LNCaP clone FGC (cell line): Measurements from ENCODE around the gene ARHGAP15.
A peak's percentile ranks its signal among the peaks of the same experiment; 100 is the strongest.

Experiments
- DNase-seq: peaks from one replicate; pipeline ENCODE4 v3.0.0-alpha.2; 2011; ENCODE audit warnings: low read depth
- H3K4me3 ChIP-seq: 2 replicates; pipeline ENCODE4 v1.5.1; 2011; ENCODE audit warnings: mild to moderate bottlenecking, low read depth, low read length, control low read depth
- CTCF ChIP-seq: IDR thresholded peaks from 2 replicates; pipeline ENCODE4 v1.5.1; 2012; ENCODE audit warnings: mild to moderate bottlenecking; ENCODE audit not compliant: control insufficient read depth, insufficient read depth; ENCODE audit errors: extremely low read depth

Gene ARHGAP15

GRCh38 chr2:143158098-143158497, 28.9 kb downstream of the ARHGAP15 start:
- no peak overlapping the region for H3K4me3 ChIP-seq
- TF ChIP-seq CTCF: no peak
- no peak for DNase-seq

GRCh38 chr2:143158551-143159485, 29.6 kb downstream of the ARHGAP15 start:
- no peak for DNase-seq
- no peak for TF ChIP-seq CTCF
- no peak overlapping the region for H3K4me3 ChIP-seq

GRCh38 chr2:143159486-143159840, 30.2 kb downstream of the ARHGAP15 start:
- TF ChIP-seq CTCF: no peak
- H3K4me3 ChIP-seq: no peak overlapping the region
- DNase-seq: no peak

- no peak for DNase-seq
- no peak overlapping the region for H3K4me3 ChIP-seq
- TF ChIP-seq CTCF: no peak
These were observed 31.8 kb downstream of the ARHGAP15 start for GRCh38 chr2:143160732-143161707.

GRCh38 chr2:143162123-143162837, 33.1 kb downstream of the ARHGAP15 start:
- TF ChIP-seq CTCF: peak; percentile 91
- DNase-seq: peak; percentile 13
- no peak overlapping the region for H3K4me3 ChIP-seq

- H3K4me3 ChIP-seq: no peak overlapping the region
- no peak for TF ChIP-seq CTCF
- no peak for DNase-seq
These were observed 33.8 kb downstream of the ARHGAP15 start for GRCh38 chr2:143162997-143163396.
